Spleen (tissue), 11 donors: Measurements from ENCODE around the gene AHCYL2. TPM values are rescaled to one million over a fixed set of nuclear protein-coding genes. Genes with fewer than 3 reads are reported as not detected.
A peak's percentile ranks its signal among the peaks of the same experiment; 100 is the strongest.

Experiments
- DNase-seq: peaks from one replicate; pipeline ENCODE4 v3.0.0-alpha.2; 2020
- H3K27ac ChIP-seq, 8 donors: fragments of 200-600 bp; sonication (generic) in 7 of 8; 1 replicate in 4 of 8; 2 replicates in 4 of 8; pipeline versions ENCODE4 v1.5.0 to v1.8.0; 2016 to 2021; ENCODE audit warnings: inconsistent platforms in 4 of 8, mild to moderate bottlenecking in 4 of 8, moderate library complexity in 1 of 8
- H3K27me3 ChIP-seq, 7 donors: fragments of 200-600 bp; sonication (generic) in 6 of 7; replicated peaks in 1 of 7; 1 replicate in 4 of 7; 2 replicates in 3 of 7; pipeline versions ENCODE4 v1.5.0 to v1.8.0; 2016 to 2021; ENCODE audit warnings: inconsistent platforms in 3 of 7, mild to moderate bottlenecking in 1 of 7
- H3K36me3 ChIP-seq, 6 donors: fragments of 200-600 bp; sonication (generic) in 5 of 6; 1 replicate in 4 of 6; 2 replicates in 2 of 6; pipeline versions ENCODE4 v1.5.0 to v1.8.0; 2016 to 2021; ENCODE audit warnings: inconsistent platforms in 2 of 6
- H3K4me1 ChIP-seq, 6 donors: fragments of 200-600 bp; sonication (generic) in 5 of 6; 1 replicate in 3 of 6; 2 replicates in 3 of 6; pipeline versions ENCODE4 v1.5.0 to v1.8.0; 2016 to 2021; ENCODE audit warnings: inconsistent platforms in 3 of 6
- H3K4me3 ChIP-seq, 8 donors: fragments of 200-600 bp; sonication (generic) in 7 of 8; 1 replicate in 4 of 8; 2 replicates in 4 of 8; pipeline versions ENCODE4 v1.5.0 to v1.8.0; 2016 to 2021; ENCODE audit warnings: inconsistent platforms in 4 of 8, mild to moderate bottlenecking in 4 of 8, moderate library complexity in 2 of 8
- H3K9me3 ChIP-seq, 8 donors: fragments of 200-600 bp; sonication (generic) in 7 of 8; 1 replicate in 4 of 8; 2 replicates in 4 of 8; pipeline versions ENCODE4 v1.5.0 to v1.8.0; 2016 to 2021; ENCODE audit warnings: inconsistent platforms in 4 of 8
- CTCF ChIP-seq, 11 experiments: fragments of 200-600 bp in 7 of 11; fragments of 450-650 bp in 4 of 11; sonication (generic) in 4 of 11; IDR thresholded peaks in 8 of 11; conservative IDR thresholded peaks in 3 of 11; 1 replicate in 7 of 11; 2 replicates in 4 of 11; pipeline versions ENCODE4 v1.4.0 to v1.8.0; 2016 to 2021; ENCODE audit warnings: antibody characterized with exemption in 11 of 11, inconsistent platforms in 4 of 11, mild to moderate bottlenecking in 1 of 11
- POLR2A ChIP-seq, 3 donors: fragments of 450-650 bp; IDR thresholded peaks; one replicate each; pipeline ENCODE4 v1.5.1; 2017; ENCODE audit warnings: antibody characterized with exemption in 3 of 3, mild to moderate bottlenecking in 1 of 3
- POLR2AphosphoS5 ChIP-seq, 3 donors: sonication (generic); formaldehyde crosslinking; IDR thresholded peaks; one replicate each; pipeline ENCODE4 v1.5.1; 2017; ENCODE audit warnings: antibody characterized with exemption in 3 of 3
- WGBS, 5 donors: extraction: QIAGEN DNeasy Blood & Tissue Kit in 3 of 5; methylation state at CpG; one replicate each; pipeline versions ENCODE4 v1.1.5 to v1.1.7; 2013 to 2018; 5-methylcytosine and 5-hydroxymethylcytosine counted together
- intact Hi-C: fragments of 100-400 bp; cut with DNase I; formaldehyde crosslinking; loops from one replicate; pipeline ENCODE4 v1.15.0; 2023; ENCODE audit warnings: low total_unique reads
- polyA plus RNA-seq, 3 donors: library from polyadenylated mRNA; stranded (reverse); fragments of 200-250 nt; gene quantifications; one replicate each; pipeline ENCODE4 v1.2.1, GENCODE V29; 2013
- total RNA-seq, 7 donors: library from RNA; depleted of rRNA in 3 of 7; stranded (reverse); fragments of >200 nt in 3 of 7; fragmentation: NEBNext Ultra II Directional in 4 of 7; extraction: Animal tissue kit (Norgen Biotek cat#: 25700) in 4 of 7; gene quantifications; one replicate each; pipeline versions ENCODE4 v1.1.0 to v1.2.1, GENCODE V29; 2016 to 2021
- donor health status: healthy with polysubstance abuse.
- donor health status: DM: no; HTN: no; CAD: no; lungs with moderate emphysema.
- donor health status: DM: no; HTN: no; CAD: no.
- donor health status: Bipolar disorder and iron deficiency.
- donor health status: healthy.
- donor health status: DM: no; HTN: no; CAD: no.
- donor health status: DM: yes; HTN: yes; CAD: no.

AHCYL2 gene
- total and polyA plus RNA-seq, 10 donors: 3.1 to 20.1 (median 17.8) TPM

- TF ChIP-seq CTCF (IDR thresholded peaks at IDR 0.05 in 8 of 11, conservative IDR thresholded peaks at IDR 0.05 in 3 of 11) (no peak), POLR2A (IDR thresholded peaks at IDR 0.05) (no peak), POLR2AphosphoS5 (IDR thresholded peaks at IDR 0.05) (no peak)
- H3K9me3 ChIP-seq: no peaks in the 10 kb centered on the region
- no peak for DNase-seq
- peaks cover 0 to 5% (median 0%) of the 10 kb centered on the region in 7 donors for H3K27me3 ChIP-seq
- no peak overlapping the region for H3K27ac ChIP-seq
- 30 to 59% (median 46%) methylated on average over 1 of the region's 1 CpG for WGBS, 5 donors
- no peak overlapping the region for H3K4me3 ChIP-seq
- H3K4me1 ChIP-seq: no peaks in the 10 kb centered on the region
- intact Hi-C loops: no loop called here
- H3K36me3 ChIP-seq: peaks cover 0 to 9% (median 0%) of the 10 kb centered on the region in 6 donors
These were observed 237.6 kb downstream of the AHCYL2 start for GRCh38 chr7:129462420-129462819.

- no peak overlapping the region for H3K4me3 ChIP-seq
- no peak overlapping the region for H3K27ac ChIP-seq
- no peaks in the 10 kb centered on the region for H3K9me3 ChIP-seq
- H3K4me1 ChIP-seq: peaks cover 0 to 4% (median 1%) of the 10 kb centered on the region in 6 donors
- H3K27me3 ChIP-seq: peaks cover 0 to 5% (median 0%) of the 10 kb centered on the region in 7 donors
- H3K36me3 ChIP-seq: no peaks in the 10 kb centered on the region
- DNase-seq: no peak
- intact Hi-C loops: no loop called here
- 93 to 100% (median 97%) methylated on average over 4 of the region's 4 CpGs for WGBS, 5 donors
- no peak for TF ChIP-seq POLR2A (IDR thresholded peaks at IDR 0.05)
These were observed 239.4 kb downstream of the AHCYL2 start for GRCh38 chr7:129464194-129464593.

GRCh38 chr7:129465080-129465479, 240.2 kb downstream of the AHCYL2 start:
- H3K27ac ChIP-seq: no peak overlapping the region
- peaks cover 0 to 4% (median 1%) of the 10 kb centered on the region in 6 donors for H3K4me1 ChIP-seq
- no peaks in the 10 kb centered on the region for H3K36me3 ChIP-seq
- 83 to 94% (median 93%) methylated on average over 2 of the region's 2 CpGs for WGBS, 5 donors
- DNase-seq: no peak
- intact Hi-C loops: no loop called here
- H3K9me3 ChIP-seq: no peaks in the 10 kb centered on the region
- H3K4me3 ChIP-seq: no peak overlapping the region
- no peak for TF ChIP-seq POLR2AphosphoS5 (IDR thresholded peaks at IDR 0.05)
- TF ChIP-seq CTCF (IDR thresholded peaks at IDR 0.05 in 8 of 11, conservative IDR thresholded peaks at IDR 0.05 in 3 of 11): no peak
- TF ChIP-seq POLR2A (IDR thresholded peaks at IDR 0.05): no peak
- peaks cover 0 to 5% (median 0%) of the 10 kb centered on the region in 7 donors for H3K27me3 ChIP-seq

DNA sequence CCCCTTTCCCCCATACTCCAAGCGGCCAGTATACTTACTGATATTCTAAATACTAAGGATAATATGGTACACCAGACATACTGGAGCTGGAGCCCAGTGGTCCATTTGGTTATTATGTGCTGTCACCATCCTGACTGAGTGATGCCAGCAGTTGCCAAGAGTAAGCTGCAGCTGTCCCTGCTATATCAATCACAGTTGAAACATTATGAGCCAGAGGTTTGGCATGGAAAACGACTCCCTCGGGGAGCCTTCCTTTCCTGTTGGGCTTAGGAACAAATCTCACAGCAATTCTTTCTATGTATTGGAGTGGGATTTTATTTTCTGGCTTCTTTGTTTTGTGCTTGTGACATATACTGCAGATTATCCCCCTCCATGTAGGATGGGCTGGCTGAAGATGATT, 242.0 kb downstream of the AHCYL2 start:
- Histone ChIP-seq H3K4me1 (peaks cover 0 to 4% (median 1%) of the 10 kb centered on the region in 6 donors), H3K36me3 (no peaks in the 10 kb centered on the region), H3K9me3 (no peaks in the 10 kb centered on the region), H3K27ac (no peak overlapping the region), H3K4me3 (no peak overlapping the region), H3K27me3 (no peaks in the 10 kb centered on the region)
- DNase-seq: no peak
- intact Hi-C loops: no loop called here
- WGBS, 5 donors: 83 to 92% (median 88%) methylated on average over 3 of the region's 3 CpGs
- TF ChIP-seq POLR2AphosphoS5 (IDR thresholded peaks at IDR 0.05): no peak
- no peak for TF ChIP-seq POLR2A (IDR thresholded peaks at IDR 0.05)
- TF ChIP-seq CTCF (IDR thresholded peaks at IDR 0.05 in 8 of 11, conservative IDR thresholded peaks at IDR 0.05 in 3 of 11): no peak

- Histone ChIP-seq H3K9me3 (no peaks in the 10 kb centered on the region), H3K4me3 (no peak overlapping the region), H3K4me1 (peaks cover 0 to 7% (median 1%) of the 10 kb centered on the region in 6 donors), H3K27ac (peak overlapping the region in 2 of 8 donors; percentile 34 to 63), H3K27me3 (no peaks in the 10 kb centered on the region), H3K36me3 (no peaks in the 10 kb centered on the region)
- intact Hi-C loops: no loop called here
- 54 to 80% (median 68%) methylated on average over 1 of the region's 1 CpG for WGBS, 5 donors
- no peak for TF ChIP-seq POLR2AphosphoS5 (IDR thresholded peaks at IDR 0.05)
- TF ChIP-seq POLR2A (IDR thresholded peaks at IDR 0.05): no peak
- no peak for TF ChIP-seq CTCF (IDR thresholded peaks at IDR 0.05 in 8 of 11, conservative IDR thresholded peaks at IDR 0.05 in 3 of 11)
- DNase-seq: no peak
These were observed 243.3 kb downstream of the AHCYL2 start for GRCh38 chr7:129468087-129468486.
